Colonic mucosa (tissue), 4 donors: ENCODE measurements around the gene SMR3B. TPM values are rescaled to one million over a fixed set of nuclear protein-coding genes. Genes with fewer than 3 reads are reported as not detected.

ENCODE experiments used
- DNase-seq: peaks from one replicate; pipeline ENCODE4 v3.0.0-alpha.2; 2020
- H3K27ac ChIP-seq: fragments of 200-600 bp; one replicate; pipeline ENCODE4 v1.8.0; 2021
- H3K27me3 ChIP-seq: fragments of 200-600 bp; one replicate; pipeline ENCODE4 v1.8.0; 2021
- H3K36me3 ChIP-seq: fragments of 200-600 bp; one replicate; pipeline ENCODE4 v1.8.0; 2021
- H3K4me1 ChIP-seq: fragments of 200-600 bp; one replicate; pipeline ENCODE4 v1.8.0; 2021; ENCODE audit warnings: mild to moderate bottlenecking
- H3K4me3 ChIP-seq: fragments of 200-600 bp; one replicate; pipeline ENCODE4 v1.8.0; 2021
- H3K9ac ChIP-seq, 2 donors: one replicate each; pipeline ENCODE4 v1.7.0; 2013; ENCODE audit warnings: control low read depth in 2 of 2, low read depth in 2 of 2, low read length in 2 of 2
- H3K9me3 ChIP-seq: fragments of 200-600 bp; one replicate; pipeline ENCODE4 v1.8.0; 2021
- CTCF ChIP-seq: fragments of 200-600 bp; IDR thresholded peaks from one replicate; pipeline ENCODE4 v1.8.0; 2022; ENCODE audit warnings: antibody characterized with exemption, mild to moderate bottlenecking
- intact Hi-C: fragments of 100-400 bp; cut with DNase I; formaldehyde crosslinking; loops from one replicate; pipeline ENCODE4 v1.14.1; 2022
- total RNA-seq, 2 donors: library from RNA; stranded (reverse); fragmentation: NEBNext Ultra II Directional in 1 of 2; extraction: Animal tissue kit (Norgen Biotek cat#: 25700) in 1 of 2; gene quantifications; one replicate each; pipeline ENCODE4 v1.2.1, GENCODE V29; 2021
- donor health status: healthy.
- donor health status: DM: no; HTN: no; CAD: no.
- donor health status: DM: no; HTN: no; CAD: no.

The SMR3B gene
- not detected for total RNA-seq

- TF ChIP-seq CTCF = no peak
- Histone ChIP-seq H3K27me3 (no peaks in the 10 kb centered on the region), H3K9ac (no peak within 1 kb of the TSS), H3K27ac (no peak within 1 kb of the TSS), H3K9me3 (no peaks in the 10 kb centered on the region), H3K36me3 (no peaks in the 10 kb centered on the region), H3K4me1 (no peaks in the 10 kb centered on the region), H3K4me3 (no peak within 1 kb of the TSS)
- DNase-seq = no peak
- intact Hi-C loops = no loop called here
Observed at GRCh38 chr4:70382691-70383181, at the start of gene SMR3B. Gene SMR3B, plus strand, starts transcription at chr4:70383131. Its CDS starts 1,380 bp downstream, at chr4:70384511.

- Histone ChIP-seq H3K36me3 (no peaks in the 10 kb centered on the region), H3K9me3 (no peaks in the 10 kb centered on the region), H3K9ac (no peak within 1 kb of the TSS), H3K4me3 (no peak within 1 kb of the TSS), H3K27ac (no peak within 1 kb of the TSS), H3K27me3 (no peaks in the 10 kb centered on the region), H3K4me1 (no peaks in the 10 kb centered on the region)
- intact Hi-C loops = no loop called here
- no peak for DNase-seq
- TF ChIP-seq CTCF = no peak
Observed at GRCh38 chr4:70334681-70335080, 48.2 kb upstream of the SMR3B start, which contains the start of gene CABS1. Gene CABS1, plus strand, starts transcription at chr4:70334981. Its CDS starts 59 bp downstream, at chr4:70335040.

- no peak for DNase-seq
- Histone ChIP-seq H3K27me3 (no peaks in the 10 kb centered on the region), H3K9me3 (no peaks in the 10 kb centered on the region), H3K36me3 (no peaks in the 10 kb centered on the region), H3K4me3 (no peak overlapping the region), H3K4me1 (no peaks in the 10 kb centered on the region), H3K9ac (no peak overlapping the region), H3K27ac (no peak overlapping the region)
- intact Hi-C loops = no loop called here
- no peak for TF ChIP-seq CTCF
Observed at GRCh38 chr4:70336043-70336442, 46.9 kb upstream of the SMR3B start.

GRCh38 chr4:70337886-70338420 is 45.0 kb upstream of the SMR3B start:
- H3K9me3 ChIP-seq = no peaks in the 10 kb centered on the region
- no peak for TF ChIP-seq CTCF
- no peaks in the 10 kb centered on the region for H3K36me3 ChIP-seq
- no peaks in the 10 kb centered on the region for H3K4me1 ChIP-seq
- intact Hi-C loops = no loop called here
- no peak overlapping the region for H3K27ac ChIP-seq
- no peak overlapping the region for H3K9ac ChIP-seq
- no peak overlapping the region for H3K4me3 ChIP-seq
- H3K27me3 ChIP-seq = no peaks in the 10 kb centered on the region
- no peak for DNase-seq

GRCh38 chr4:70356185-70356584 is 26.7 kb upstream of the SMR3B start:
- Histone ChIP-seq H3K4me3 (no peak overlapping the region), H3K4me1 (no peaks in the 10 kb centered on the region), H3K9ac (no peak overlapping the region), H3K27ac (no peak overlapping the region), H3K27me3 (no peaks in the 10 kb centered on the region), H3K9me3 (no peaks in the 10 kb centered on the region), H3K36me3 (no peaks in the 10 kb centered on the region)
- intact Hi-C loops = no loop called here
- DNase-seq = no peak
- TF ChIP-seq CTCF = no peak
